ENCODE results near the gene PPP1R14D.

PPP1R14D gene

GRCh38 chr15:40815042-40815698 is 13.3 kb downstream of the PPP1R14D start:
- DNase-seq = no peak

- no peak for DNase-seq
Observed at GRCh38 chr15:40812721-40813425, 15.6 kb downstream of the PPP1R14D start.

GRCh38 chr15:40808861-40809450 is 19.6 kb downstream of the PPP1R14D start:
- DNase-seq = no peak

GRCh38 chr15:40807888-40808461 is 20.5 kb downstream of the PPP1R14D start:
- no peak for DNase-seq

GRCh38 chr15:40807028-40807887 is 21.2 kb downstream of the PPP1R14D start, which contains the start of the genes DNAJC17 and ZFYVE19:
Gene DNAJC17 (minus strand): TSS chr15:40807473. CDS start chr15:40807446, 27 bp downstream.
Gene ZFYVE19 (plus strand): TSS chr15:40807089. CDS start chr15:40807590, 501 bp downstream.
- DNase-seq = peak; percentile 99

- DNase-seq = no peak
Observed at GRCh38 chr15:40806672-40807027, 21.9 kb downstream of the PPP1R14D start.

- DNase-seq = no peak
Observed at GRCh38 chr15:40803688-40804087, 24.8 kb downstream of the PPP1R14D start.

GRCh38 chr15:40803076-40803475 is 25.4 kb downstream of the PPP1R14D start:
- no peak for DNase-seq

GRCh38 chr15:40799523-40799922 is 29.0 kb downstream of the PPP1R14D start:
- no peak for DNase-seq

- no peak for DNase-seq
Observed at GRCh38 chr15:40796512-40796911, 32.0 kb downstream of the PPP1R14D start.

GRCh38 chr15:40796041-40796440 is 32.5 kb downstream of the PPP1R14D start:
- no peak for DNase-seq

GRCh38 chr15:40793216-40793989 is 35.1 kb downstream of the PPP1R14D start:
- DNase-seq = no peak

- DNase-seq = peak; percentile 9
Observed at GRCh38 chr15:40792394-40792793, 36.1 kb downstream of the PPP1R14D start.

- DNase-seq = no peak
Observed at GRCh38 chr15:40790718-40791117, 37.8 kb downstream of the PPP1R14D start.

- DNase-seq = no peak
Observed at GRCh38 chr15:40789999-40790398, 38.5 kb downstream of the PPP1R14D start.

- DNase-seq = no peak
Observed at GRCh38 chr15:40789119-40789518, 39.4 kb downstream of the PPP1R14D start.

GRCh38 chr15:40787991-40788390 is 40.5 kb downstream of the PPP1R14D start:
- no peak for DNase-seq

GRCh38 chr15:40787344-40787841 is 41.1 kb downstream of the PPP1R14D start:
- DNase-seq = peak; percentile 21

- DNase-seq = no peak
Observed at GRCh38 chr15:40785814-40786213, 42.7 kb downstream of the PPP1R14D start.

- DNase-seq = no peak
Observed at GRCh38 chr15:40785164-40785563, 43.3 kb downstream of the PPP1R14D start.

- peak; percentile 86 for DNase-seq
Observed at GRCh38 chr15:40782609-40783227, 45.8 kb downstream of the PPP1R14D start.

All from NCI-H2171 treated with DMSO at 0.1 percent for 48 hours (cell line).